Fibroblast of villous mesenchyme (primary cell): ENCODE results near the gene MOV10L1. TPM values are rescaled to one million over a fixed set of nuclear protein-coding genes. Genes with fewer than 3 reads are reported as not detected.

Experiments used
- DNase-seq: peaks from one replicate; pipeline ENCODE4 v3.0.0-alpha.2; 2010; ENCODE audit warnings: low read depth
- H3K4me3 ChIP-seq: 2 replicates; pipeline ENCODE4 v1.5.1; 2011; ENCODE audit warnings: low read depth, mild to moderate bottlenecking, low read length
- total RNA-seq: library from RNA; depleted of rRNA; stranded (reverse); fragments of >200 nt; gene quantifications from 2 replicates; pipeline ENCODE4 v1.2.3, GENCODE V29; 2012
- TF ChIP-seq, protein P1 (sequence below): IDR thresholded peaks from 2 replicates; pipeline ENCODE4 v1.5.1; 2012; ENCODE audit warnings: low read depth, mild to moderate bottlenecking, low read length; ENCODE audit not compliant: insufficient read depth

The MOV10L1 gene
- total RNA-seq, 1 donor, result 10.8 TPM

DNA sequence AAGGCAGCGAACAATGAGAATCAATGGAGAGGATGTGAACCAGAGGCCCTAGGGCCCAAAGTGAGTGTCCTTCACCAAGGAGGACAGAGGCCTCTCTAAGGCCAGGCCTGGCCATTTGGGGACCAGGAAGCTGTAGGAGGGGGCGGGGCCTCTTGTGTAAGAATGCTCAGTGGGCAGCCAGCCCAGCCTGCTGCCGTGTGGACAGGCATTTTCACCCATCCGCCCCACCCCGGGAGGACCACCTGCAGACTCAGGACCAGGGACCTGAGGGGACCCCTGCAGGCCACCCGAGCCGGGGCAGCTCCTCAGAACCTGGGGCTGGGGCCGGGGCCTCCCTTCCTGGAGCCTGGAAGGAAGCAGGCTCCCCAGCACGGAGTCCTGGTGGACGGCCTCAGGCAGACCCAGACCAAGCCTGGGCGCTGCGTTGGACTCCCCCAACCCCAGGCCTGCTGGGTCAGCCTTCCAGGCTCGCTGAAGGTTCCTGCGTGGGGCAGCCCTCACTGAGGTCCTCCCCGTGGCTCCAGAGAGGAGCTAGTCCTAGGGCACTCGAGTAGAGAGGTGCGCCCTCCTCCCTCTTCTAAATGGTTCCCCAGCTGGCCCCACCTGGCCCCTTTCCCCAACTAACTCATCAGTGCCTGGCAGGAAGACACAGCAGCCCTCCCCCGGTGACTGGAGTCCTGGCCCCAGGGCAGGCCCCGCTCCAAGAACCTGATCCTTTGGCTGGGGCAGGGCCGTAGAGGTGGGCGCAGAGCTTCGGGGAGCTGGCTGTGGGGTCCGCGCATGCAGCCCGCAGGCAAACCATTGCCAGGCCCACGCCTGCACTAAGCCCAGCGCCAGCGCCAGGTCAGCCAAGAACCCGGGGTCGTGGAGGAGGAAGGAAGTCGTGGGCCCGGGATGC lies 94.4 kb downstream of the MOV10L1 start:
- peak; percentile 62 for DNase-seq
- TF ChIP-seq, protein P1, sequence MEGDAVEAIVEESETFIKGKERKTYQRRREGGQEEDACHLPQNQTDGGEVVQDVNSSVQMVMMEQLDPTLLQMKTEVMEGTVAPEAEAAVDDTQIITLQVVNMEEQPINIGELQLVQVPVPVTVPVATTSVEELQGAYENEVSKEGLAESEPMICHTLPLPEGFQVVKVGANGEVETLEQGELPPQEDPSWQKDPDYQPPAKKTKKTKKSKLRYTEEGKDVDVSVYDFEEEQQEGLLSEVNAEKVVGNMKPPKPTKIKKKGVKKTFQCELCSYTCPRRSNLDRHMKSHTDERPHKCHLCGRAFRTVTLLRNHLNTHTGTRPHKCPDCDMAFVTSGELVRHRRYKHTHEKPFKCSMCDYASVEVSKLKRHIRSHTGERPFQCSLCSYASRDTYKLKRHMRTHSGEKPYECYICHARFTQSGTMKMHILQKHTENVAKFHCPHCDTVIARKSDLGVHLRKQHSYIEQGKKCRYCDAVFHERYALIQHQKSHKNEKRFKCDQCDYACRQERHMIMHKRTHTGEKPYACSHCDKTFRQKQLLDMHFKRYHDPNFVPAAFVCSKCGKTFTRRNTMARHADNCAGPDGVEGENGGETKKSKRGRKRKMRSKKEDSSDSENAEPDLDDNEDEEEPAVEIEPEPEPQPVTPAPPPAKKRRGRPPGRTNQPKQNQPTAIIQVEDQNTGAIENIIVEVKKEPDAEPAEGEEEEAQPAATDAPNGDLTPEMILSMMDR, result no peak
- H3K4me3 ChIP-seq, result no peak overlapping the region

DNA sequence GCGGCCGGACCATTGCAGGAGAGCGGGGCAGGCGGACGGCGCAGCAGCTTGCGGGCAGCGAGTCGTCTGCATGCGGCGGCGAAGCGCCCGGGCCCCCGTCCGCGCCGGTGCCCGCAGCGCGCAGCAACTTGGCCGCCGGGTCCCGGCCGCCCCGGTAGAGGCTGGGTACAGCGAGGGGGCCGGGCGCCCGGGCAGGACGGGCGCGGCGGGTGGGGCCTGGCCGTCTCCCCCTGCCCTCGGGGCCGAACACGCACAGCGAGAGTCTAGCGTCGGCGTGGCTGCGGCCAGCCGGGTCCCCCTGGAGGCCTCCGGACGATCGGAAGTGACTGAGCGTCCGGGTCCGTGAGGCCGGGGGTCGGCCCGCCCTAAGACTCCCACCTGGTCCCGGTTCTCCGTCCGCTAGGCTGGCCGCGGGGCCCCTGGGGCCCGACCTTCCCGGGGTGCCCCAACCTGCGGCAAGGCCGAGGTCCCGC lies 95.1 kb downstream of the MOV10L1 start:
- H3K4me3 ChIP-seq, result peak overlapping the region; percentile 52
- DNase-seq, result no peak
- TF ChIP-seq, protein P1, result no peak

DNA sequence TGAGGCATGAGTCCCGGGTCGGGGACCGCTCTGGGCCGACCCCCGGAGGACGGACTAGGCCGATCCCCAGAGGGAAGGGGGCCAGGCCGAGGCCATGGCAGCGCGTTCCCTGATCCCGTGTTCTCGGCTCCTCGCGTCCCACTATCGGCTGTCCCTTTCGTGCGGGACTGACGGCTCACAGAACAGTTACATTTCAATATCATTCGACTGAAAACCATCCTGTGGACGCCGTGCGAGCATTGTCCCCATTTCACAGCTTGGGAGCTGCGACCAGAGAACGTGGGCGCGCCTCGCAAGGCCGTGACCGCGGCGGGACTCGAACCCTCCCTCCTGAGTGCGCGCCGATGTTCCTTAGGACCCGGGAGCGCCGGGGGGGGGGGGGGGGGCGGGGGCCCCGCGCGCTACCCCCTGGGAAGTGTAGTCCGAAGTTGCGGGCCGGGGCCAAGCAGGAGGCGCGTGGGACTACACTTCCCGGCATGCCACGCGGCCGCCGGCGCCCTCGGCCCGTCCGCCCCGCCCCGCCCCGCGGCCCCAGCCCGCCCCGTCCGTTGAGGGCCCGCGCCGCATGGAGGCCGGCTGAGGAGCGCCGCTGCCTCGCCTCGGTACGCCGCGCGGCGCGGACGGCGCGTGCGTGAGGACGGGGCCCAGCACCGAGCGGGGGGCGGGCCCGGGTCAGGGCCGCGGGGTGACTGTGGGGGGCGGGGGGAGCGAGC lies 95.7 kb downstream of the MOV10L1 start, which contains the start of gene TRABD:
TRABD (plus strand) TSS at position 539 of the 713 bp plus-strand sequence. CDS start 7,148 bp downstream, outside the sequence.
- TF ChIP-seq, protein P1, result no peak
- DNase-seq, result peak; percentile 89
- H3K4me3 ChIP-seq, result peak within 1 kb of the TSS; percentile 73

DNA sequence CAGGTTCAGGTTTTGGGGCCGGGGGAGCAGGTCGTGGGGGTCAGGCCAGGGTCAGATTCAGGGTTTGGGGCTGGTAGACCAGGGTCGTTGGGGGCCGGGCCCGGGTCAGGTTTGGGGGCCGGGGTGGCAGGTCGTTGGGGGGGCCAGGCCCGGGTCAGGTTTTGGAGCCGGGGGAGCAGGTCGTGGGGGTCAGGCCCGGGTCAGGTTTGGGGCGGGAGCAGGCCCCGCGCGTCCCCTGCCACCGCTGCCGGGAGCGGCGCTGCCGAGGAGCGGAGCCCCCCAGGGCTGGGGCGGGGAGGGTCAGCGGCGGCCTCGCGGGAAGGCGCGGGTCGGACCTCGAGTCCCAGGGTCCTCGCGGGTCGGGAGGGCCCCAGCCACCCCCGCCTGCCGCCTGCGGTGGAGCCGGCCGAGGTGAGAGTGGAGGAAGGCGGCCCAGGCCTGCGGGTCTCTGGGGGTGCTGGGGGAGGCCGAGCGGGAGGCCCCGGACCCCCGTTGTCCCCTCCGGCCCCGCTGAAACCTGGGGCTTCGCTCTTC lies 96.4 kb downstream of the MOV10L1 start:
- H3K4me3 ChIP-seq, result peak overlapping the region; percentile 73
- TF ChIP-seq, protein P1, result no peak
- DNase-seq, result no peak

DNA sequence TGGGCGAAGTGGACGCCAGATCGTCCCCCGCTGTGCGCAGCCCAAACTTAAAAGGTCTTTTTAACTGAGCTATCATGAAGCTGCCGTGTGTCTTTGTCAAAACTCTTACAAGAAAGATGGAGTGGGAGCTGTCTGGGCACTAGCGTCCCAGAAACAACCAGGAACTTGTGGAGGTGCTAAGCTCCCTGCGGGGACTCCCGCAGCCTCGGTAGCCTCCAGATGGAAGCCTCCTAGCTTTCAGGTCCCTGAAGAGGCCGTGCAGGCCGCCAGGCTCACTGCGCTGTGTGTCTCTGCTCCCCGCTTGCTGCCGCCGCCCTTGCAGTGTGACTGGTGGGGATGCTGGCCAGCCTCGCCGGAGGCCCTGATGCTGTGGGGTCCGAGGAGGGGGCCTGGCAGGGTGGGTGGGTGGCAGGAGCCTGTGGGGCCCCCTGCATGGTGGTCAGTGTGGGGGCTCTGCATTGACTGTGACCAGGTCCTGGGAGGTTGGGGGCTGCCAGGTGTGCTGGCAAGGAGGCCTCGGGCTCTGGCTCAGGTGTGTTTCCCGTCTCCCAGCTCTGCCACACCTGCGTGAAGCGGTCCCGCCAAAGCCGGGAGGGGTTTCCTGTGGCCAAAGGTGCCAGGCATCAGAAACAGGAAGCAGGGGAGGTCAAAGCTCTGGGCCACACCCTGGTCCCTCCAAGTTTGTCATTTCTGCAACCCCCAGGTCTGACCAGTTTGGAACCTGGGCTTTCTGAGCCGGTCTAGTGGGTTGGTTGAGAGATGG lies 97.1 kb downstream of the MOV10L1 start:
- TF ChIP-seq, protein P1, result no peak
- peak overlapping the region; percentile 73 for H3K4me3 ChIP-seq
- DNase-seq, result peak; percentile 32

DNA sequence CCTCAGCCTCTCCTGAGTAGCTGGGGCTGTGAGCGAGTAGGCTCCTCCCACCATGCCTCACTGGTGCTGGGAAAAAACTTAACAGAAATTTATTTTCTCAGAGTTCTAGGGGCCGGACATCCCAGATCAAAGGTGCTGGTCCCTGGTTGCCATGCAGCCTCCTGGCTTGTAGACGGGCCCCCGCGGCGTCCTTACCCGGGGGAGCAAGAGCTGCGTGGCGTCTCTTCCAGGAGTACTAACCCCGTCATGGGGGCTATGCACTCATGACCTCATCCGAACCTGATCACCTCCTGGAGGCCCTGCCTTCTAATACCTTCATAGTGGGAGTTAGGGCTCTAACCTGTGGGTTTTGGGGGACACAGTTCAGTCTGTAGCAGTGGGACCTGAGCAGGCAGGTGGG lies 98.5 kb downstream of the MOV10L1 start:
- no peak for DNase-seq
- TF ChIP-seq, protein P1, result no peak
- H3K4me3 ChIP-seq, result no peak overlapping the region
